H1 (cell line): ENCODE measurements around the gene NTN1. TPM values are rescaled to one million over a fixed set of nuclear protein-coding genes. Genes with fewer than 3 reads are reported as not detected.

ENCODE experiments used
- ASH2L ChIP-seq: fragments of 200-600, 300-600 bp; sonication (generic); IDR thresholded peaks from one replicate; pipeline ENCODE4 v1.7.1; 2017; ENCODE audit warnings: low read length
- EZH2 ChIP-seq: fragments of 200-600 bp; sonication (generic); IDR thresholded peaks from 2 replicates; pipeline ENCODE4 v1.7.1; 2012; ENCODE audit warnings: low read depth, mild to moderate bottlenecking, moderate library complexity, low read length, inconsistent platforms; ENCODE audit not compliant: severe bottlenecking
- POLR2AphosphoS5 ChIP-seq: IDR thresholded peaks from 2 replicates; pipeline ENCODE4 v1.6.1; 2011; ENCODE audit warnings: low read depth, low read length
- SIRT6 ChIP-seq: IDR thresholded peaks from one replicate; pipeline ENCODE4 v1.7.1; 2012; ENCODE audit warnings: low read length, inconsistent platforms
- SIX5 ChIP-seq: IDR thresholded peaks from 2 replicates; pipeline ENCODE4 v1.6.1; 2011; ENCODE audit warnings: mild to moderate bottlenecking, low read depth, low read length
- USF2 ChIP-seq: IDR thresholded peaks from 2 replicates; pipeline ENCODE4 v1.6.1; 2011; ENCODE audit warnings: low read length, improper control_type of control experiment
- polyA plus RNA-seq, 7 experiments: library from polyadenylated mRNA; depleted of rRNA in 3 of 7; stranded (reverse) in 5 of 7; unstranded in 2 of 7; fragments of >200 nt in 5 of 7; fragments of 200-250 nt in 2 of 7; gene quantifications; 1 replicate in 5 of 7; 2 replicates in 1 of 7; 4 replicates in 1 of 7; pipeline versions ENCODE4 v1.2.1 to v1.2.3, GENCODE V29; 2011 to 2013; ENCODE audit warnings: missing spikeins in 2 of 7, mixed read lengths in 2 of 7
- total RNA-seq: library from RNA; stranded (reverse); fragmentation: NEBNext Ultra II Directional; extraction: Animal tissue kit (Norgen Biotek cat#: 25700); gene quantifications from 2 replicates; pipeline ENCODE4 v1.2.1, GENCODE V29; 2021

Gene NTN1
- total and polyA plus RNA-seq, 2 of the 8 experiments (the other 6 are each of a cell fraction or from before 2014, with no cell fraction given): 2.0 to 2.3 TPM

- TF ChIP-seq POLR2AphosphoS5 (no peak), EZH2 (no peak), SIX5 (no peak), SIRT6 (no peak), USF2 (no peak), ASH2L (no peak)
Observed at GRCh38 chr17:9228408-9229159, 207.3 kb downstream of the NTN1 start (continued).
